ENCODE data around the gene MEGF11. TPM values are rescaled to one million over a fixed set of nuclear protein-coding genes. Genes with fewer than 3 reads are reported as not detected.

MEGF11 gene
- total and polyA plus RNA-seq, 8 donors: 2.6 to 17.4 (median 9.9) TPM; not detected in 1

DNA sequence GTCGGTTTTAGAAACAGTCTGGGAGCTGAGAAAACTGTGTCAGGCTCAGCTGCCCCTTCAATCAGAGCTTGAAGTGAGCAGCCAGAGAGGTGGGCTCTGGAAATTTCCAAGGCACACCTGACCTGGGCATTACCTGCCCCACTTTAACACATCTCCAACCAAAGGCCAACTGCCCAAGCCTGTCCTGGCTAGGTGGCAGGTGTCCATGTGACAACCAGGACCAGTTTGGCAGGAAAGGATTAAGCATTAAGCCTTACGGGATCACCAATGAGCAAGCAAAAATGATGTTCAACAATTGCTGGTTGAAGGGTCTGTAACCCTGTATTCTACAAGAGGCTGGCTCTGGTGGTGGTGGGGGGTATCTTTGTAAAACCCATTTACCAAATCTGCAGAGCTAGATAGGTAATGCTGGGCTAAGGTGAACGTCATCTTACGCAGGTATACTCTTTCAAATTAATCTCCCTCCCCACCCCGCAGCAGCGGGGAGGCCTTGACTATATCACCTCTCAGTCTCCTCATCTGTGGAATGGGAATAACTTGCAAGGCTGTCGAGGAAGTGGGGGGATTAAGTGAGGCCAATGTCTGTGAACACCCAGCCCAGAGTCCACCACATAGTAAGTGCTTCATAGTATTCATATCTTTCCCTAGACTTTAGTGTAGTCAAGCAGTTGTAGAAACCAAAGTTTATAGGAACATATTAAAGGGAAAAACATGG, 183.2 kb downstream of the MEGF11 start:
- no peaks in the 10 kb centered on the region for H3K9me3 ChIP-seq
- H3K4me1 ChIP-seq: no peaks in the 10 kb centered on the region
- TF ChIP-seq, protein P1, sequence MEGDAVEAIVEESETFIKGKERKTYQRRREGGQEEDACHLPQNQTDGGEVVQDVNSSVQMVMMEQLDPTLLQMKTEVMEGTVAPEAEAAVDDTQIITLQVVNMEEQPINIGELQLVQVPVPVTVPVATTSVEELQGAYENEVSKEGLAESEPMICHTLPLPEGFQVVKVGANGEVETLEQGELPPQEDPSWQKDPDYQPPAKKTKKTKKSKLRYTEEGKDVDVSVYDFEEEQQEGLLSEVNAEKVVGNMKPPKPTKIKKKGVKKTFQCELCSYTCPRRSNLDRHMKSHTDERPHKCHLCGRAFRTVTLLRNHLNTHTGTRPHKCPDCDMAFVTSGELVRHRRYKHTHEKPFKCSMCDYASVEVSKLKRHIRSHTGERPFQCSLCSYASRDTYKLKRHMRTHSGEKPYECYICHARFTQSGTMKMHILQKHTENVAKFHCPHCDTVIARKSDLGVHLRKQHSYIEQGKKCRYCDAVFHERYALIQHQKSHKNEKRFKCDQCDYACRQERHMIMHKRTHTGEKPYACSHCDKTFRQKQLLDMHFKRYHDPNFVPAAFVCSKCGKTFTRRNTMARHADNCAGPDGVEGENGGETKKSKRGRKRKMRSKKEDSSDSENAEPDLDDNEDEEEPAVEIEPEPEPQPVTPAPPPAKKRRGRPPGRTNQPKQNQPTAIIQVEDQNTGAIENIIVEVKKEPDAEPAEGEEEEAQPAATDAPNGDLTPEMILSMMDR (IDR thresholded peaks at IDR 0.05): no peak
- no peak for DNase-seq
- no peak overlapping the region for H3K27ac ChIP-seq
- no peaks in the 10 kb centered on the region for H3K36me3 ChIP-seq
- no peak overlapping the region for H3K4me3 ChIP-seq
- intact Hi-C loops (cut with DNase I): no loop called here
- no peaks in the 10 kb centered on the region for H3K27me3 ChIP-seq
- ATAC-seq: no peak

DNA sequence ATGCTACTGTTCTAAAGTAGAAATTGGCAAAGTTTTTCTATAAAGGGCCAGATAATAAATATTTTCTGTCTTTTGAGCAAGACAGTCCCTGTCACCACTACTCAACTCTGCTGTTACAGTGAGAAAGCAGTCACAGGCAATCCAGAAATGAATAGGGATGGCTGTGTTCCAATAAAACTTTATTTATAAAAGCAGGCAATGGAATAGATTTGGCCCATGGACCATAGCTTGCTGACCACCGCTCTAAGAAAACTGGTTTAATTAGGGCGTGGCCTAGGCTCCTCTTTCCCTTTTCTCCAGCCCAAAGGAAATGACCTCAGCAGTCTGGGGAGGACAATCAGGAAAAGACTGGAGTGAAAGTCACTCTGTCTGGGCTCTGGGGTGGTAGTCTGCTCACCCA, 183.8 kb downstream of the MEGF11 start:
- H3K4me1 ChIP-seq: no peaks in the 10 kb centered on the region
- H3K27me3 ChIP-seq: peaks cover 0 to 3% of the 10 kb centered on the region in 2 donors
- intact Hi-C loops (cut with DNase I): no loop called here
- H3K27ac ChIP-seq: no peak overlapping the region
- DNase-seq (no peak), ATAC-seq (no peak)
- H3K36me3 ChIP-seq: no peaks in the 10 kb centered on the region
- no peaks in the 10 kb centered on the region for H3K9me3 ChIP-seq
- TF ChIP-seq, protein P1 (IDR thresholded peaks at IDR 0.05): no peak
- H3K4me3 ChIP-seq: no peak overlapping the region

DNA sequence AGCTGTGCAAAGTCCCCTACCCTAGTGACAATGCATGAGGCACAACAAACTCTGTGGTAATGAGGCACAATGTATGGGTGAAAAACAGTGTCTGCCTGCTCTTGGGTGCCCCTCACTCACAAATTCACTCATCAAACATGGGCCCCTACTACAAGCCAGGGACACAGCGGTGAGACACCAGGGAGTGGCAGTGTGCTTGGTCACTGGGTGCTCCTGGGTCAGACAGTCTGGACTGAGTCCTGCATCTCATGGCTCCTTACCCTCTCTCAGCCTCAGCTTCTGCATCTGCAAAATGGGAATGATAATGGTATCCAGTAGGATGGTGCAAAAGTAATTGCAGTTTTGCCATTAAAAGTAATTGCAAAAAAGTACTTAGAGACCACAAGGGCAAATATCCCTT, 184.7 kb downstream of the MEGF11 start:
- no peak for ATAC-seq
- Histone ChIP-seq H3K27ac (no peak overlapping the region), H3K4me3 (no peak overlapping the region), H3K9me3 (no peaks in the 10 kb centered on the region), H3K36me3 (no peaks in the 10 kb centered on the region), H3K27me3 (peaks cover 0 to 12% of the 10 kb centered on the region in 2 donors), H3K4me1 (no peaks in the 10 kb centered on the region)
- no peak for DNase-seq
- intact Hi-C loops (cut with DNase I): no loop called here
- TF ChIP-seq, protein P1 (IDR thresholded peaks at IDR 0.05): no peak

DNA sequence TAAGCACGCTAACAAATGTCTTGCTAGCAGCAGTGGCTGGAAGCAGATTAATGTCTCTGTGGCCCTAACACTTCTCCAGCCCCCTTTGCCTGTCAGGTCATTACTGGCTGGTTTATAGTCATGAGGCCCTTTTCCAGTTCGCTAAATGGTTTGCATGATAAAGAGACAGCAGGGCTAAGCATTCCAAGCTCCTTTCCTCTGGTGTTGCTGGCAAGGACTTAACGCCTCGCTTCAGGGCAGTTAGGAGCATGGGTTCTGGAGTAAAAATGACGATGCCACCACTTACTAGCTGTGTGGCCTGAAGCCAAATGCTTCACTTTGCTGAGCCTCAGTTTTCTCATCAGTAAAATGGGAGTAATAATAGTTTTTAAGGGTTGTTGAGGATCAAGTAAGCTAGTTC, 185.9 kb downstream of the MEGF11 start:
- Histone ChIP-seq H3K4me3 (no peak overlapping the region), H3K36me3 (no peaks in the 10 kb centered on the region), H3K27ac (no peak overlapping the region), H3K9me3 (no peaks in the 10 kb centered on the region), H3K4me1 (no peaks in the 10 kb centered on the region), H3K27me3 (peaks cover 0 to 12% of the 10 kb centered on the region in 2 donors)
- ATAC-seq: no peak
- no peak for DNase-seq
- TF ChIP-seq, protein P1 (IDR thresholded peaks at IDR 0.05): no peak
- intact Hi-C loops (cut with DNase I): no loop called here

DNA sequence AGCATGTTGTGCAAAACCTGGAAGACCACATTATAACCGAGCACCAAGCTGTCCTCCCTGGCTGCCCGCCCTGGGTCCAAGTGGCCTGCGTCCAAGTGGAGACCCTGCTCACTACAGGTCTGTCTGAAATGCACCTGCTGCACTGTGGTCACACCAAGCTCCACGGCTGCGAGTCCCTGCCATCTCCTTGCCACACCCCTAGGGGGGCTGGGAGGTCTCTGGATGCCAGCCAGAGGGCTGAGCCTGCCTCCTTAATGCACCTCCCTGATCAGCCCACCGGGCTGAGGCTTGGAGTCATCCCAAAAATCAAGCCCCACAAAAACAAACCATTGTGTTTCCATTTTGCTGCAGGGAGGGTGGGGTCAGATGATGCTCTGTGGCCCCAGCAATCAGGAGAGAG, 187.1 kb downstream of the MEGF11 start:
- H3K4me1 ChIP-seq: no peaks in the 10 kb centered on the region
- peaks cover 0 to 16% of the 10 kb centered on the region in 2 donors for H3K27me3 ChIP-seq
- no peak overlapping the region for H3K4me3 ChIP-seq
- TF ChIP-seq, protein P1 (IDR thresholded peaks at IDR 0.05): no peak
- no peak for ATAC-seq
- no peak for DNase-seq
- H3K27ac ChIP-seq: no peak overlapping the region
- peaks cover 0 to 4% of the 10 kb centered on the region in 2 donors for H3K9me3 ChIP-seq
- intact Hi-C loops (cut with DNase I): no loop called here
- no peaks in the 10 kb centered on the region for H3K36me3 ChIP-seq

All from left lung (tissue), 10 donors.